KG1 (cell line): ENCODE results near the gene SLC25A29.
"Not testable (repeated sequence)": the region's sequence is repeated elsewhere in the genome, so short reads cannot be mapped to it uniquely, and the experiment has no call there.

Source experiments
- DNase-seq: peaks from one replicate; lab custom pipeline; 2025; lab: John Stamatoyannopoulos, UW

Gene SLC25A29

GRCh38 chr14:100306101-100306997 lies at the start of gene SLC25A29:
TSS of gene SLC25A29 (minus strand) at chr14:100306444. CDS start at chr14:100306232, 212 bp downstream.
- peak; percentile 62 for DNase-seq

- no peak for DNase-seq
Measured at GRCh38 chr14:100350986-100351385, 44.7 kb upstream of the SLC25A29 start.

GRCh38 chr14:100350276-100350926 lies 44.2 kb upstream of the SLC25A29 start:
- no peak for DNase-seq

GRCh38 chr14:100348784-100349685 lies 42.8 kb upstream of the SLC25A29 start:
- DNase-seq: no peak

GRCh38 chr14:100348253-100348729 lies 42.0 kb upstream of the SLC25A29 start:
- no peak for DNase-seq

- no peak for DNase-seq
Measured at GRCh38 chr14:100346306-100347091, 40.3 kb upstream of the SLC25A29 start.

GRCh38 chr14:100345711-100346110 lies 39.5 kb upstream of the SLC25A29 start:
- DNase-seq: no peak

GRCh38 chr14:100344657-100345056 lies 38.4 kb upstream of the SLC25A29 start:
- not testable (repeated sequence) for DNase-seq

- not testable (repeated sequence) for DNase-seq
Measured at GRCh38 chr14:100342826-100343225, 36.6 kb upstream of the SLC25A29 start.

GRCh38 chr14:100342195-100342594 lies 36.0 kb upstream of the SLC25A29 start:
- DNase-seq: no peak

GRCh38 chr14:100341301-100342031 lies 35.2 kb upstream of the SLC25A29 start:
- no peak for DNase-seq

GRCh38 chr14:100340423-100340813 lies 34.2 kb upstream of the SLC25A29 start:
- no peak for DNase-seq

GRCh38 chr14:100339766-100340422 lies 33.6 kb upstream of the SLC25A29 start:
- DNase-seq: no peak

GRCh38 chr14:100336618-100337530 lies 30.6 kb upstream of the SLC25A29 start:
- no peak for DNase-seq

GRCh38 chr14:100334904-100335303 lies 28.7 kb upstream of the SLC25A29 start:
- no peak for DNase-seq

GRCh38 chr14:100333827-100334226 lies 27.6 kb upstream of the SLC25A29 start:
- no peak for DNase-seq

GRCh38 chr14:100333311-100333710 lies 27.1 kb upstream of the SLC25A29 start:
- DNase-seq: no peak

GRCh38 chr14:100332797-100333196 lies 26.6 kb upstream of the SLC25A29 start:
- no peak for DNase-seq
